SU-DHL-6 (cell line): ENCODE results near the gene CCDC80.

Experiments
- H2AFZ ChIP-seq: fragments of 200-600 bp; sonication (generic); 2 replicates; pipeline ENCODE4 v1.6.1; 2014; ENCODE audit warnings: low read depth, mild to moderate bottlenecking, moderate library complexity, mixed read lengths, antibody characterized with exemption, low read length; ENCODE audit not compliant: severe bottlenecking
- H3F3A ChIP-seq: fragments of 200-600 bp; shearing (Covaris generic); 2 replicates; pipeline ENCODE4 v1.6.0; 2016; ENCODE audit warnings: antibody characterized with exemption, mild to moderate bottlenecking; ENCODE audit not compliant: insufficient read depth
- H3K27ac ChIP-seq: fragments of 200-600 bp; sonication (generic); 2 replicates; pipeline ENCODE4 v1.5.1; 2016; ENCODE audit warnings: low read depth, mild to moderate bottlenecking, low read length, moderate library complexity, mixed read lengths
- H3K27me3 ChIP-seq: fragments of 200-600 bp; sonication (generic), shearing (Covaris generic); 2 replicates; pipeline ENCODE4 v1.6.0; 2014; ENCODE audit warnings: mild to moderate bottlenecking, low read length
- H3K36me3 ChIP-seq: fragments of 200-600 bp; sonication (generic); 2 replicates; pipeline ENCODE4 v1.6.1; 2014; ENCODE audit warnings: mild to moderate bottlenecking, low read length, mixed read lengths
- H3K4me2 ChIP-seq: fragments of 300-600, 200-600 bp; shearing (Covaris generic), sonication (generic); 2 replicates; pipeline ENCODE4 v1.6.0; 2014; ENCODE audit warnings: low read length, low read depth, mild to moderate bottlenecking; ENCODE audit not compliant: poor library complexity, severe bottlenecking
- H3K4me3 ChIP-seq: fragments of 200-600 bp; sonication (generic); 2 replicates; pipeline ENCODE4 v1.5.1; 2014; ENCODE audit warnings: antibody characterized with exemption, low read length, mild to moderate bottlenecking, mixed read lengths; ENCODE audit not compliant: insufficient read depth, poor library complexity, severe bottlenecking
- H3K79me2 ChIP-seq: fragments of 200-600 bp; sonication (generic); 2 replicates; pipeline ENCODE4 v1.6.1; 2014; ENCODE audit warnings: mild to moderate bottlenecking, low read length, moderate library complexity; ENCODE audit not compliant: insufficient read depth
- H3K9ac ChIP-seq: fragments of 200-600 bp; sonication (generic); 2 replicates; pipeline ENCODE4 v1.7.0; 2014; ENCODE audit warnings: mild to moderate bottlenecking, low read length
- H3K9me2 ChIP-seq: fragments of 200-600 bp; sonication (generic); replicated peaks from 2 replicates; pipeline ENCODE4 v1.6.1; 2014; ENCODE audit warnings: low read length; ENCODE audit not compliant: insufficient read depth
- H3K9me3 ChIP-seq: fragments of 200-600 bp; sonication (generic); 2 replicates; pipeline ENCODE4 v1.6.1; 2014; ENCODE audit warnings: low read length, mixed read lengths; ENCODE audit not compliant: insufficient read depth
- H4K20me1 ChIP-seq: fragments of 200-600 bp; sonication (generic); 2 replicates; pipeline ENCODE4 v1.6.1; 2014; ENCODE audit warnings: low read depth, mild to moderate bottlenecking, antibody characterized with exemption, low read length, moderate library complexity, mixed read lengths
- EZH2phosphoT487 ChIP-seq: fragments of 200-600 bp; sonication (generic), shearing (Covaris generic); conservative IDR thresholded peaks from 2 replicates; pipeline ENCODE4 v1.6.1; 2018; ENCODE audit warnings: mild to moderate bottlenecking, antibody characterized with exemption, low read length, moderate library complexity, mixed read lengths
- TF ChIP-seq, protein P1 (sequence below): fragments of 200-600 bp; sonication (generic); IDR thresholded peaks from one replicate; pipeline ENCODE4 v1.5.1; 2017; ENCODE audit warnings: antibody characterized with exemption, mild to moderate bottlenecking, low read length, moderate library complexity; ENCODE audit not compliant: insufficient read depth, poor library complexity, severe bottlenecking

The CCDC80 gene

DNA sequence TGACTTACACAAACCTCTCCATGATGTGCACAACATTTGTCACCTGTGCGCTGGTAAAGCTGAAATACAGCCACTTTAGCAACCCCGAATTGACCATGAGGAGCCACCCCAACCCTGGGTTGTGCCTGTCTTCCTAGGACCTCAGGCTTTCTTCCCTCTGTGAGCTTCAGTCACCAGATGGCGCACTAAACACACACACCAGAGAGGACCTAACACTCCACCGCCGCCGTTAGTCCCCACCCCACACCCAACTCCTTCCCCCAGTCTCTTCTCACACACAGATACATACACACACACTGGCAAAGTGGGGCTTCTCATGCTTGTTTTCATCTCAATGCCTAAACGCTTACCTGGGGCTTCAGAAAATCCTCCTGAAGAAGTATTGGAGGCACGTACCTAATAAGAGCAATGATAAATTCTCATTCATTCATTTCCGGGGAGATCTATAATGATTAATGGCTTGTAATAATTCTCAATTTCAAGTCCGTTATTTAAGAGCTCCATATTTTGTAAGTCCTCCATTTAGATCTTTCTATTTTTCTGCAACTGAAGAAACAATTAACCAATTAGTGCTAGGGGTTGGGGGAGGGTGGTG is 2.1 kb upstream of the CCDC80 start:
- no peaks in the 10 kb centered on the region for H4K20me1 ChIP-seq
- H2AFZ ChIP-seq: no peak overlapping the region
- no peaks in the 10 kb centered on the region for H3K27me3 ChIP-seq
- H3K9ac ChIP-seq: no peak overlapping the region
- peak overlapping the region; percentile 45 for H3K4me2 ChIP-seq
- no peaks in the 10 kb centered on the region for H3K36me3 ChIP-seq
- no peaks in the 10 kb centered on the region for H3K9me3 ChIP-seq
- no peaks in the 10 kb centered on the region for H3F3A ChIP-seq
- H3K27ac ChIP-seq: no peak overlapping the region
- H3K4me3 ChIP-seq: no peak overlapping the region
- no peaks in the 10 kb centered on the region for H3K9me2 ChIP-seq
- TF ChIP-seq, protein P1, sequence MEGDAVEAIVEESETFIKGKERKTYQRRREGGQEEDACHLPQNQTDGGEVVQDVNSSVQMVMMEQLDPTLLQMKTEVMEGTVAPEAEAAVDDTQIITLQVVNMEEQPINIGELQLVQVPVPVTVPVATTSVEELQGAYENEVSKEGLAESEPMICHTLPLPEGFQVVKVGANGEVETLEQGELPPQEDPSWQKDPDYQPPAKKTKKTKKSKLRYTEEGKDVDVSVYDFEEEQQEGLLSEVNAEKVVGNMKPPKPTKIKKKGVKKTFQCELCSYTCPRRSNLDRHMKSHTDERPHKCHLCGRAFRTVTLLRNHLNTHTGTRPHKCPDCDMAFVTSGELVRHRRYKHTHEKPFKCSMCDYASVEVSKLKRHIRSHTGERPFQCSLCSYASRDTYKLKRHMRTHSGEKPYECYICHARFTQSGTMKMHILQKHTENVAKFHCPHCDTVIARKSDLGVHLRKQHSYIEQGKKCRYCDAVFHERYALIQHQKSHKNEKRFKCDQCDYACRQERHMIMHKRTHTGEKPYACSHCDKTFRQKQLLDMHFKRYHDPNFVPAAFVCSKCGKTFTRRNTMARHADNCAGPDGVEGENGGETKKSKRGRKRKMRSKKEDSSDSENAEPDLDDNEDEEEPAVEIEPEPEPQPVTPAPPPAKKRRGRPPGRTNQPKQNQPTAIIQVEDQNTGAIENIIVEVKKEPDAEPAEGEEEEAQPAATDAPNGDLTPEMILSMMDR: peak; percentile 77
- TF ChIP-seq EZH2phosphoT487: no peak
- no peaks in the 10 kb centered on the region for H3K79me2 ChIP-seq

DNA sequence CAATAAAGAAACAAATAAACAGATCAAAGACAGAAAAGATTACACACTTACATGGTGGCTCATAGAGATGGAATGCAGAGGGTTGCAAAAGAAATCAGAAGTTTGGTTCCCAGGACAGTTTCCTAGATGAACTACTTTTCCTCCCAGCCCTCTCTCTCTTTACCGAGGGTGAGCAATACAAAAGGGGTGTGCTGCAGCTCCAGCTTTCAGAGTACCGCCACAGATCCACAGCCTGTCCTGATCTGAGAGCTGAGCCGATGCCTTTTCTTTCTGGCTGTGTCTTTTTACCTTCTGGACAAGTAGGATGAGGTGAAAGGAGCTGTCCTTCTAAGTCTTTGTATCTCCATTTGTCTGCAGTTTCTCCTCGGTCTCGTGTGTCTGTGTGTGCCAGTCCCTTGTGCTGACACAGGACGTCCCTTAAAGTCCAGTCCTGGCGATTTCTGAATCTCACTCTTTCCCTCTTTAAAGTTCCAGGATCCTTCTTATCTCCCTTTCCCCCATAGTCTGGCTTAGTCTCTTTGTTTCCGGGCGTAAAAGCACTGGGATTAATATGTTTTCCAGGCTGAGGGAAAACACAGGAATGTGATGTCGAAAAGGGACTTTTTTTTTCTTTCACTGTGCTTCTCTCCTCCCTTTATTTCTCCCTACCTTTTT is 540 bp downstream of the CCDC80 start:
- Histone ChIP-seq H3K4me3 (no peak overlapping the region), H2AFZ (no peak overlapping the region), H3K4me2 (no peak overlapping the region), H4K20me1 (no peaks in the 10 kb centered on the region), H3K27ac (no peak overlapping the region), H3K9me3 (no peaks in the 10 kb centered on the region), H3K36me3 (no peaks in the 10 kb centered on the region), H3K79me2 (no peaks in the 10 kb centered on the region), H3K9me2 (no peaks in the 10 kb centered on the region), H3F3A (no peaks in the 10 kb centered on the region), H3K9ac (no peak overlapping the region), H3K27me3 (no peaks in the 10 kb centered on the region)
- TF ChIP-seq EZH2phosphoT487: no peak
- TF ChIP-seq, protein P1: no peak

DNA sequence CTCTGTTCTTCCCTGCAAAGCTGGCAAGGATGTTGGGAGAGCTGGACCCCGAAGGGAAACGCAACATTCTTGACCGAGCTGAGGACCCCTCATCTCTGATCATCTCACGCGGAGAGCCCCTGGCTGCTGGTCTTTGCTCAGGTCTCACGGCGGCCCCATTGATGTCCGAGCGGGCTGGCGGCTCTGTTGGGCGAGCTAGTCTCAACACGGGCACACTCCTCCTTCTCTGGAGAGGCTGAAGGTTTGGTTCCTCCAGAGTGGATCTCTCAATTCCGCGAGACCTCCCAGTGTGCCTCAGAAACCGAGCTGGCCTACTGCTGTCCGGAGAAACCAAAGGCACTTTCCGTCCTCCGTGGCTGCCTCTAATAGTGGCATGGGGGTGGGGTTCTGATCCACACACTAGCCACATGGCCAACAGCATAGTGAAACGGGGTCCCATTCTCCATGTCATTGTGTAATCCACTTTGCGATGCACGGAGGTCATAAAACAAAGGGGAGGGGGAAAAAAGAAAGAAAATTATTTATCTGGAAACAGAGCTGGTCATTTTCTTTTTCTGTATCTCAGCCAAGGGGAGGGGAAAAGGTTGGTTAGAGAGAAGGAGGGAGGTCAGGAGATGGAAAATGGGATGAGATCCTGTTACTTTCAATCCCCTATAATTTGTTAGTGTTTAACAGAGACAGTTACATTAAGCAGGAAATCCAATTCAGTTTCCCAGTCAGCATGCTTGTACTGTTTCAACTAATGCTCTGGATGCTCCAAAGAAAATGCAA is 1.3 kb downstream of the CCDC80 start:
- Histone ChIP-seq H3K27ac (no peak overlapping the region), H3K9ac (no peak overlapping the region), H3K4me2 (no peak overlapping the region), H3K4me3 (no peak overlapping the region), H3K36me3 (no peaks in the 10 kb centered on the region), H3F3A (no peaks in the 10 kb centered on the region), H3K9me3 (no peaks in the 10 kb centered on the region), H3K79me2 (no peaks in the 10 kb centered on the region), H4K20me1 (no peaks in the 10 kb centered on the region), H2AFZ (no peak overlapping the region), H3K27me3 (no peaks in the 10 kb centered on the region), H3K9me2 (no peaks in the 10 kb centered on the region)
- no peak for TF ChIP-seq EZH2phosphoT487
- TF ChIP-seq, protein P1: no peak
